ENCODE measurements around the gene ACSM4.

DNA sequence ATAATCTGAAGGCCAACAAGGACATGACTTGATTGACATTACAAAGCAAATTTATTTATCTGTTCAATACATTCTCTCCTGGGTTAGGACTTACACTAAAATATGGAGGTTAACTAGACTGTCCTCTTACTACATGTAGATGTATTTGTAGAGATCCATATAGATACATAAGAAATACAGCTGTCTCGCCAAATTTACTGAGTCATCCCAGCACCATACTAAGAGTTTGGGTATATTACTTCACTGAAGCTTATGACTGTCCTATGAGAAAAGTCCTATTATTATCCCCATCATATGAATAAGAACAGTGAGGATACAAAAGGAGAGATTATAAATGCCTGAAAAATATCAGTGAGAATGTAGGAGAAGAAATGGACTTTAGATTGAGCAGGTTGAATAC is 44.8 kb upstream of the ACSM4 start:
- TF ChIP-seq, protein P1, sequence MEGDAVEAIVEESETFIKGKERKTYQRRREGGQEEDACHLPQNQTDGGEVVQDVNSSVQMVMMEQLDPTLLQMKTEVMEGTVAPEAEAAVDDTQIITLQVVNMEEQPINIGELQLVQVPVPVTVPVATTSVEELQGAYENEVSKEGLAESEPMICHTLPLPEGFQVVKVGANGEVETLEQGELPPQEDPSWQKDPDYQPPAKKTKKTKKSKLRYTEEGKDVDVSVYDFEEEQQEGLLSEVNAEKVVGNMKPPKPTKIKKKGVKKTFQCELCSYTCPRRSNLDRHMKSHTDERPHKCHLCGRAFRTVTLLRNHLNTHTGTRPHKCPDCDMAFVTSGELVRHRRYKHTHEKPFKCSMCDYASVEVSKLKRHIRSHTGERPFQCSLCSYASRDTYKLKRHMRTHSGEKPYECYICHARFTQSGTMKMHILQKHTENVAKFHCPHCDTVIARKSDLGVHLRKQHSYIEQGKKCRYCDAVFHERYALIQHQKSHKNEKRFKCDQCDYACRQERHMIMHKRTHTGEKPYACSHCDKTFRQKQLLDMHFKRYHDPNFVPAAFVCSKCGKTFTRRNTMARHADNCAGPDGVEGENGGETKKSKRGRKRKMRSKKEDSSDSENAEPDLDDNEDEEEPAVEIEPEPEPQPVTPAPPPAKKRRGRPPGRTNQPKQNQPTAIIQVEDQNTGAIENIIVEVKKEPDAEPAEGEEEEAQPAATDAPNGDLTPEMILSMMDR (IDR thresholded peaks at IDR 0.05), result no peak
- no peak for TF ChIP-seq POLR2A (IDR thresholded peaks at IDR 0.05)

Measured in gastroesophageal sphincter (tissue), 3 donors.